Calu3 (cell line): Measurements from ENCODE around the gene SCNN1A. TPM values are rescaled to one million over a fixed set of nuclear protein-coding genes. Genes with fewer than 3 reads are reported as not detected.

Source experiments
- BruUV-seq: library from RNA; stranded (reverse); fragments of 400-500 nt; replicated peaks from 2 replicates; lab custom pipeline; 2021; lab: Mats Ljungman, UMichigan
- CTCF ChIA-PET: fragments of 300-600 bp; sonication (Branson Sonifier 250); formaldehyde crosslinking; loops from one replicate; lab custom pipeline; 2022; ENCODE audit warnings: antibody characterized with exemption; lab: Charles Lee
- DNase-seq: peaks from one replicate; pipeline ENCODE4 v3.0.0; 2022
- H3K27ac Mint-ChIP-seq: one replicate; pipeline ENCODE4 v1.8.0; 2022; ENCODE audit warnings: mixed read lengths; ENCODE audit not compliant: unreplicated experiment
- H3K27me3 Mint-ChIP-seq: one replicate; pipeline ENCODE4 v1.8.0; 2022; ENCODE audit warnings: mixed read lengths; ENCODE audit not compliant: unreplicated experiment
- H3K36me3 Mint-ChIP-seq: one replicate; pipeline ENCODE4 v1.8.0; 2022; ENCODE audit warnings: mild to moderate bottlenecking, moderate library complexity, mixed read lengths; ENCODE audit not compliant: insufficient read depth, unreplicated experiment
- H3K4me1 Mint-ChIP-seq: one replicate; pipeline ENCODE4 v1.8.0; 2022; ENCODE audit warnings: mild to moderate bottlenecking, low read depth, mixed read lengths; ENCODE audit not compliant: unreplicated experiment
- H3K4me3 Mint-ChIP-seq: one replicate; pipeline ENCODE4 v1.8.0; 2022; ENCODE audit warnings: mild to moderate bottlenecking, low read depth, moderate library complexity, mixed read lengths; ENCODE audit not compliant: unreplicated experiment
- H3K9me3 Mint-ChIP-seq: one replicate; pipeline ENCODE4 v1.8.0; 2022; ENCODE audit warnings: low read depth, mixed read lengths; ENCODE audit not compliant: unreplicated experiment
- CTCF ChIP-seq: fragments of 200-600 bp; IDR thresholded peaks from one replicate; pipeline ENCODE4 v1.8.0; 2022; ENCODE audit warnings: antibody characterized with exemption; ENCODE audit not compliant: unreplicated experiment
- intact Hi-C: fragments of 100-400 bp; cut with micrococcal nuclease; formaldehyde crosslinking; loops from one replicate; pipeline ENCODE4 v1.10.0; 2022; ENCODE audit not compliant: unreplicated experiment
- total RNA-seq: library from RNA; stranded (reverse); gene quantifications from 2 replicates; pipeline ENCODE4 v1.2.3, GENCODE V29; 2022

SCNN1A gene
- total RNA-seq, 1 experiment from 2014 or later: 53.5 TPM

GRCh38 chr12:6405963-6406362 is 30.6 kb upstream of the SCNN1A start:
- Mint-ChIP-seq H3K36me3 (peaks cover 11% of the 10 kb centered on the region), H3K9me3 (peaks cover 4% of the 10 kb centered on the region), H3K4me3 (no peak overlapping the region), H3K4me1 (no peaks in the 10 kb centered on the region), H3K27me3 (no peaks in the 10 kb centered on the region), H3K27ac (no peak overlapping the region)
- intact Hi-C loops: no loop called here
- TF ChIP-seq CTCF: no peak
- DNase-seq: no peak
- CTCF ChIA-PET: no interaction called here
- BruUV-seq: no TSS peak

GRCh38 chr12:6404390-6404789 is 29.0 kb upstream of the SCNN1A start:
- no peak overlapping the region for H3K27ac Mint-ChIP-seq
- CTCF ChIA-PET: interaction anchor here (0.6 to 0.8 kb wide), 3 partner anchors 16 to 81 kb away, joined by 3 to 5 read pairs (median 3); no protein-coding TSS in a partner anchor
- BruUV-seq: no TSS peak
- intact Hi-C loops: no loop called here
- H3K9me3 Mint-ChIP-seq: peaks cover 3% of the 10 kb centered on the region
- no peak for DNase-seq
- H3K27me3 Mint-ChIP-seq: no peaks in the 10 kb centered on the region
- no peaks in the 10 kb centered on the region for H3K4me1 Mint-ChIP-seq
- no peak overlapping the region for H3K4me3 Mint-ChIP-seq
- peaks cover 11% of the 10 kb centered on the region for H3K36me3 Mint-ChIP-seq
- TF ChIP-seq CTCF: no peak

DNA sequence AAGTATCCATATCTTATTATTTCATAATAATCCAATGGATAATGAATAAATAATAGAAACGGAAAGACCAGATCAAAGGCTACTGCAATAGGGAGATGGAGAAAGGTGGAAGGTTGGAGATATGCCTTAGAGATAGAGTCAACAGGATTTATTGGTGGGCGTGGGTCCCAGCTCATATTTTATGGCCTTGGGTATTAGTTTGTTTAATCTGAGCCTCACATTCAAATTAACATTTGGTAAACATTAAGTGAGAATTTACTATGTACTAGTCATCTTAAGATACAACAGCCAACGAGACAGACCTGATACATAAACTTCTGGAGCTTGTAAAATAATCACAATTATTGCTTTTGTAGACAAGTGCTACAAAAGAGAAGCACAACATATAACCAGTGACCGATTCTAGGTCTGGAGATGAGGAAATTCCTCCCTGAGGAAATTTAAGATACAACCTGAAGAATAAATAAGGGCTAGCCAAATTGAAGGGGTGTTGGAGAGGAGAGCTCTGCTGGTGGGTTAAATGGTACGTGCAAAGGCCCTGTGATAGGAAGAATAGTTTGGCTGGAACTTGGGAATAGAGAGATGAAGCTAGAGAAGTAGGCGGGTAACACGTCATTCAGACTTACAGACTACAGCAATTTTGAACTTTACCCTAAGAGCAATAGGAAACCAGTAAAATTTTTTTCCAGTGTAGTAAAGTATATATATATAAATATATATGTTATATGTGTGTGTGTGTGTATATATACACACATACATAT is 24.7 kb upstream of the SCNN1A start:
- no peaks in the 10 kb centered on the region for H3K27me3 Mint-ChIP-seq
- DNase-seq: no peak
- H3K4me1 Mint-ChIP-seq: no peaks in the 10 kb centered on the region
- CTCF ChIA-PET: no interaction called here
- H3K27ac Mint-ChIP-seq: no peak overlapping the region
- intact Hi-C loops: no loop called here
- no peak for TF ChIP-seq CTCF
- no TSS peak for BruUV-seq
- no peak overlapping the region for H3K4me3 Mint-ChIP-seq
- peaks cover 32% of the 10 kb centered on the region for H3K36me3 Mint-ChIP-seq
- no peaks in the 10 kb centered on the region for H3K9me3 Mint-ChIP-seq

GRCh38 chr12:6396031-6396430 is 20.7 kb upstream of the SCNN1A start:
- intact Hi-C loops: no loop called here
- Mint-ChIP-seq H3K27me3 (no peaks in the 10 kb centered on the region), H3K4me3 (no peak overlapping the region), H3K4me1 (peaks cover 12% of the 10 kb centered on the region), H3K9me3 (no peaks in the 10 kb centered on the region), H3K27ac (no peak overlapping the region), H3K36me3 (peaks cover 52% of the 10 kb centered on the region)
- no peak for TF ChIP-seq CTCF
- CTCF ChIA-PET: no interaction called here
- no peak for DNase-seq
- BruUV-seq: no TSS peak
